ENCODE measurements around the gene RNU6-9.
A peak's percentile ranks its signal among the peaks of the same experiment; 100 is the strongest.

The RNU6-9 gene

DNA sequence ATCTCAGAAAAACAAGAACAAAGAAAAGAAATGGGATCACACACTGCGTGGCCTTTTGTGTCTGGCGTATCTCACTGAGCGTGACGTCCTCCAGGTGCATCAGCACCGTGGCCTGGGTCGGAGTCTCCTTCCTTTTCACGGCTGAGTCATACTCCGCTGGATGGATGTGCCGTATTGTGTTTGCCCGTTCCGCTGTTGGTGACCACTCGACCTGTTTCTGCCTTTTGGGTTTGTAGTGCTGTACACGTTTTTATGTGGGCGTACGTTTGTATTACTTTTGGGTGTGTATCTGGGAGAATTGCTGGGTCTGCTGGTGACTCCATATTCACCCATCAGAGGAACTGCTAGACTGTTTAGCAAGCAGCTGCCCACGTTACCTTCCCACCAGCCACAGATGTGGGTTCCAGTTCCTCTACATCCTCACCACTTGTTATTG, 44.0 kb downstream of the RNU6-9 start:
- no peak for DNase-seq

DNA sequence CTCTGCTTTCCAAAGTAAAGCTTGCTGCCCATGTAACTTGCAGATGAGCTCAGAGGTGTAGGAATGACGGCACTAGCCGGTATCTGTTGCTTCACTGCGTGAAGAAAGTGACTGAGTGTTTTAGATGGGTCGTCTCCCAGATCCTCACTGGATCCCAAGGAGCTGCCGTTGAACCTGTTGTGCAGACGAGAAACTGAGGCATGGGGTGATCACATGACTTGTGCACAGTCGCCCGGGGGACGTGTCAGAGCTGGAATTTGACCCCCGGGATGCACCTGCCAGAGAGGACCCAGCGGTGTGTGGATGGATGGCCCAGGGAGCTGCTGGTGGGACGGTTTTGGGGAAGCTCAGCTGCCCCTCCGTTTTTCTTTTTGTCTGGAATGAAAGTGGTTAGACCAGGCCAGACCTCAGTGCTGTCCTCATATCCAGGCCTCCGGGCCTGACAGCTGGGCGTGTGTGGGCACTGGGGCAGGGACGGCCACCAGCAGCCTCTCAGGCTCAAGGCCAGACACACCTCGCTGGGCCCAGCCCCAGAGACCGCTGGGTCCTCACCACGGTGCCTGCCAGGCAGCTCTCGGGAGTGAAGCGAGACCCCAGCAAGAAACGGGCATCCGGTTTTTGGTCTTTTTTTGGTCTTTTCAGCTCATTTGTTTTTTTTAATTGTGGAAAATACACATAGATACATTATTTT, 45.1 kb downstream of the RNU6-9 start:
- no peak for DNase-seq

DNA sequence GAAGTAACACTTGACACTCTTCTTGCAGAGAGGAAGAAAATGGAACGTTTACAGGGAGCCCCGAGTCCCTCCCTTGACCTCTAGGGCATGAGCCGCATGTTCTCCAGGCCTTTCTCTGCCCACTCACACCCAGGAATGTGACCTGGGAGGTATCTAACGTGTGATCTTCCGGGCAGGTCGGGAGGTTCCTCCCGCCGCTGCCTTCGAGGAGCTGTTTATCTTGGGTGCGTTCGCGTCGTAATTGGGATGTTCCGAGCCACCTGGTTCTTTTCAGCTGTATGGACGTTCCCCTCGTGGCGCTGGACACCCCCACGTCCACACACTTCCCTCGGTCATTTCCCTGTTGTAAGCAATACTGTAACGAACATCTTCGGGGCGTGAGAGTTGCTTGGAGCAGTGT, 46.2 kb downstream of the RNU6-9 start:
- DNase-seq: no peak

DNA sequence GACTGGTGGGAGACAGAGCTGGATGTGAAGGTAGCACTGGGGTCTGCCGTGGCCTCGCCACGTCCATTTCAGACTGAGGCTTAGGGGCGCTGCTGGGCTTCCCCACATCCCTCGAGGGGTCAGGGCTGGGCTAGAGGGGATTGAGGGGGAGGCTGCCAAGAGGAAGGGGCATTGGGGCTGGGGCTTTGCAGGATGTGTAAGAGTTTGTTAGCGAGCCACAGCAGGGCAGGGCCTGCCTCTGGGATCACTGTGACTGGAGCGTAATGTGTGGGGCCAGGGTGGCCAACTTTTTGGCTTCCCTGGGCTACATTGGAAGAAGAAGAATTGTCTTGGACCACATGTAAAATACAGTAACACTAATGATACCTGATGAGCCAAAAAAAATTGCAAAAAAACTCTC, 46.6 kb downstream of the RNU6-9 start:
- DNase-seq: no peak

DNA sequence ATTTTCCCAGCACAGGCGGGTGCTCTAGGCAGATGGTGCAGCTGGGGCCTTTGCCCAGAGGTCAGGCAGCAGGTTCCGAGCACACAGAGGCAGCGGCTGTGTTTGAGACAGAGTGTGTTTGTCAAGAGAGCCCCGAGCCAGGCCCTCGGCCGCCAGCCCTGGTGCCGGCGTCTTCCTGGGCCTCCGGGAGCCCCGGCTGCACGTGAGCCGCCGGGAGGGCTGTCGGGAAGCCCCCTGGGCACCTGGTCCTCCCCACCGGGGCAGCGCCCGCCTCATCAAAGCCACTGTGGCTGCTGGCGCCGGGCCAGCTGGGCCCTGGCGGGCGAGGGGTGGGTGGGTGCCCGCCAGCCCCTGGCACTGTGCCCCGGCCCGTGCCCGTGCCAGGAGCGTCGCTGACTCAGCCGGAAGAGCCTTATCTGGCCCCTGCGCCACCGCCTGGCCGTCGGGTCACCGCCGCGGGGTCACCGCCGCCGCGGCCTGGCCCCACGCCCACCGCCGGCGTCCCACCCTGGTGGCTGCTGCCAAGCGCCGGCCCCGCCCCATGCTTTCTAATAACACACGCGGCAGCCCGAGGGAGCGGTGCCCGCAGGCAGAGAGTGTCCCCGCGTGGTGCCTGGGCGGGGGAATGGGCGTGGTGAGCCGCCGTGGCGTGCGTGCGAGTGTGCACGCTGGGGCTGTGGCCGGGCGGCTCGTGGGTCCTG, 47.5 kb downstream of the RNU6-9 start:
- peak; percentile 55 for DNase-seq

DNA sequence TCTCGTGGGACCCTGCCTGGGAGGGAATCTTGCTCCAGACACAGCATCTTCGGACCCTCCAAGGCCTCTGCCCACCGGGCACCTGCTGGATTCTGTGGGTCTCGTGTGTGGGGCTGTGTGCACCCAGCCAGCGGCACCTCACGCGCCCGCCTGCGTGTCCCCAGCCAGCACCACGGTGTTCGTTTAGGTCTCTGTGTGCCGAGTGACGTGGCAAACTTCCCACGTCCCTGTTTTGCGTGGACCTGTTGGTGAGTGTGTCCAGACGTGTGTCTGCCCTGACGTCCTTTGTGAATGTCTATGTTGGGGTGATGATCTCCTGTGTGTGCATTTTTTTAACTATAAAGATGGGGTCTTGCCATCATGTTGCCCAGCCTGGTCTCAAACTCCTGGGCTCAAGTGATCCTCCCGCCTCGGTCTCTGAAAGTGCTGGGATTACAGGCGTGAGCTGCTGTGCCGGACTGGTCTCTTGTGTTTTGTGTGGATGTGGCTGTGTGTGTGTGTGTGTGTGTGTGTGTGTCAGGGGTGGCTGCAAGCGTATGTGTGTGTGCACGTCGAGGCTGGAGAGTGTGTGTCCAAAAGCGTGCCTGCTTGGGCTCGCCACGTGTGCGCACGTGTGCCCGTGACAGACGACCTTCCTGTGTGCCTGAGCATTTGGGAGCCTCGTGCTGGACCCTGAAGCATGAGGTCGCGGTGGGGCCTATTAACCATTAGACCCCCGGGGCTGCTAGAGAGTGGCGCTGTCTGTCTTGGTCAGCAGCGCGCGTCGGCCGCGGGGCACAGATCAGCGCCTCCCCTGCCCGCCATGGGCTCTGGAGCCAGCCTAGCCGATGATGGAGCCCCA, 48.2 kb downstream of the RNU6-9 start:
- DNase-seq: no peak

DNA sequence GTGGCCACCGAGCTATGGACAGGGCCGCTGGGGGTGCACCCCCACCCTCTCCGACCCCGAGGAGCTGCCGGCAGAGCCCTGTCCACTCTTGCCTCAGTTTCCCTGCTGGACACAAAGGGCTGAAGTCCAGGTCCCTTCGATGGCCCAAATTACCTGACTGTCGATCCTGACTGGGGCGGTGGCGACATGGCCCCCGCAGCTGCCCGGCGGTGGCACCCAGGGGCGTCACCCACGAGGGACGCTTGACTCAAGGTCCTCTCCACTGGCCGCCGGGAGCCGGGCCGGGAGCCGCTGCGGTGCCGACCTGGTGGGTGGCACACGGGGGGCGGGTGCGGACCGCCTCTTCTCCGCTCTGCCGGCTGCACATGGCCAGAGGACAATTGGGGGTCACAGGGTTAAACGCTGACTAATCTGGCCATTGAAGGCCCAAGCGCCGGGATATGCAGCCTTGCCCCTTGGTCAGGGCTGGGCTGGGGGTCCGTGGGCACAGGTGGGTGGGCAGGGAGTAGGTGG, 48.9 kb downstream of the RNU6-9 start:
- no peak for DNase-seq

Measured in activated CD4-positive, alpha-beta T cell treated with anti-CD3 and anti-CD28 coated beads for 1 hour (primary cell).